Measurements from ENCODE around the gene AP5Z1. TPM values are rescaled to one million over a fixed set of nuclear protein-coding genes. Genes with fewer than 3 reads are reported as not detected.

Gene AP5Z1
- total RNA-seq, 1 donor from 2014 or later = 71.2 TPM

GRCh38 chr7:4737300-4737699 is 38.1 kb upstream of the AP5Z1 start:
- Histone ChIP-seq H3K27me3 (ENCODE audit: control insufficient read depth, insufficient read depth, low read length) (no peaks in the 10 kb centered on the region), H3K4me3 (ENCODE audit: low read depth, low read length) (no peak overlapping the region), H3K36me3 (ENCODE audit: control insufficient read depth, insufficient read depth, low read length) (no peaks in the 10 kb centered on the region)
- no peak for DNase-seq (ENCODE audit: low read depth)
- no peak for TF ChIP-seq CTCF (IDR thresholded peaks at IDR 0.05; ENCODE audit: insufficient read depth, low read length, poor library complexity, severe bottlenecking)

GRCh38 chr7:4738711-4739527 is 36.5 kb upstream of the AP5Z1 start:
- Histone ChIP-seq H3K36me3 (ENCODE audit: control insufficient read depth, insufficient read depth, low read length) (no peaks in the 10 kb centered on the region), H3K27me3 (ENCODE audit: control insufficient read depth, insufficient read depth, low read length) (no peaks in the 10 kb centered on the region), H3K4me3 (ENCODE audit: low read depth, low read length) (no peak overlapping the region)
- peak; percentile 79 for DNase-seq (ENCODE audit: low read depth)
- TF ChIP-seq CTCF (IDR thresholded peaks at IDR 0.05; ENCODE audit: insufficient read depth, low read length, poor library complexity, severe bottlenecking) = peak; percentile 11

GRCh38 chr7:4739528-4739992 is 35.9 kb upstream of the AP5Z1 start:
- H3K4me3 ChIP-seq (ENCODE audit: low read depth, low read length) = no peak overlapping the region
- H3K27me3 ChIP-seq (ENCODE audit: control insufficient read depth, insufficient read depth, low read length) = no peaks in the 10 kb centered on the region
- no peak for DNase-seq (ENCODE audit: low read depth)
- no peaks in the 10 kb centered on the region for H3K36me3 ChIP-seq (ENCODE audit: control insufficient read depth, insufficient read depth, low read length)
- peak; percentile 52 for TF ChIP-seq CTCF (IDR thresholded peaks at IDR 0.05; ENCODE audit: insufficient read depth, low read length, poor library complexity, severe bottlenecking)

GRCh38 chr7:4740796-4741195 is 34.6 kb upstream of the AP5Z1 start:
- TF ChIP-seq CTCF (IDR thresholded peaks at IDR 0.05; ENCODE audit: insufficient read depth, low read length, poor library complexity, severe bottlenecking) = no peak
- no peaks in the 10 kb centered on the region for H3K27me3 ChIP-seq (ENCODE audit: control insufficient read depth, insufficient read depth, low read length)

GRCh38 chr7:4742051-4742573 is 33.3 kb upstream of the AP5Z1 start:
- no peak for TF ChIP-seq CTCF (IDR thresholded peaks at IDR 0.05; ENCODE audit: insufficient read depth, low read length, poor library complexity, severe bottlenecking)
- H3K4me3 ChIP-seq (ENCODE audit: low read depth, low read length) = no peak overlapping the region
- H3K27me3 ChIP-seq (ENCODE audit: control insufficient read depth, insufficient read depth, low read length) = no peaks in the 10 kb centered on the region
- H3K36me3 ChIP-seq (ENCODE audit: control insufficient read depth, insufficient read depth, low read length) = no peaks in the 10 kb centered on the region
- no peak for DNase-seq (ENCODE audit: low read depth)

More at GRCh38 chr7:4740796-4741195, 34.6 kb upstream of the AP5Z1 start:
- no peak for DNase-seq (ENCODE audit: low read depth)
- H3K4me3 ChIP-seq (ENCODE audit: low read depth, low read length) = no peak overlapping the region
- no peaks in the 10 kb centered on the region for H3K36me3 ChIP-seq (ENCODE audit: control insufficient read depth, insufficient read depth, low read length)
